SK-N-SH (cell line): ENCODE data around the gene STK4. TPM values are rescaled to one million over a fixed set of nuclear protein-coding genes. Genes with fewer than 3 reads are reported as not detected.

ENCODE experiments used
- CTCF ChIA-PET: fragments of 300-600, 350-600 bp; formaldehyde crosslinking; extraction: SDS; loops from one replicate; lab custom pipeline; 2021; lab: Yijun Ruan, JAX
- POLR2A ChIA-PET: fragments of 350-600 bp; sonication (Branson Sonifier 250); formaldehyde crosslinking; extraction: SDS; loops from one replicate; lab custom pipeline; 2020; ENCODE audit warnings: antibody characterized with exemption, inconsistent platforms; lab: Yijun Ruan, JAX
- DNase-seq: peaks from one replicate; pipeline ENCODE4 v3.0.0; 2012
- H2AFZ ChIP-seq: fragments of 200-600 bp; sonication (generic); 2 replicates; pipeline ENCODE4 v1.8.1; 2016; ENCODE audit warnings: antibody characterized with exemption, mild to moderate bottlenecking, low read depth
- H3F3A ChIP-seq: fragments of 200-600 bp; sonication (generic); replicated peaks from 2 replicates; pipeline ENCODE3; 2016; ENCODE audit warnings: antibody characterized with exemption, mild to moderate bottlenecking; ENCODE audit not compliant: insufficient read depth
- H3K27ac ChIP-seq, 2 experiments: fragments of 200-500 bp in 1 of 2; fragments of 200-600 bp in 1 of 2; sonication (Bioruptor generic) in 1 of 2; sonication (generic), shearing (Covaris generic) in 1 of 2; 2 replicates each; pipeline versions ENCODE4 v1.5.1 to v1.6.1; 2014 to 2016; ENCODE audit warnings: low read depth in 2 of 2, inconsistent platforms in 1 of 2, low read length in 1 of 2, mild to moderate bottlenecking in 1 of 2, mixed read lengths in 1 of 2
- H3K27me3 ChIP-seq: fragments of 200-600 bp; sonication (generic), shearing (Covaris generic); 2 replicates; pipeline ENCODE4 v1.6.1; 2016; ENCODE audit warnings: mixed run types; ENCODE audit not compliant: insufficient read depth
- H3K36me3 ChIP-seq, 2 experiments: fragments of 200-500 bp in 1 of 2; fragments of 200-600 bp in 1 of 2; sonication (Bioruptor generic) in 1 of 2; sonication (generic) in 1 of 2; replicated peaks in 1 of 2; 2 replicates each; pipeline versions ENCODE3 to v1.5.1; 2014 to 2016; ENCODE audit warnings: low read length in 1 of 2, mild to moderate bottlenecking in 1 of 2; ENCODE audit not compliant: insufficient read depth in 2 of 2, control insufficient read depth in 1 of 2
- H3K4me1 ChIP-seq, 2 experiments: fragments of 200-500 bp in 1 of 2; fragments of 200-600 bp in 1 of 2; sonication (Bioruptor generic) in 1 of 2; sonication (generic), shearing (Covaris generic) in 1 of 2; 2 replicates each; pipeline versions ENCODE4 v1.5.1 to v1.6.1; 2014 to 2016; ENCODE audit warnings: low read depth in 1 of 2, low read length in 1 of 2, mixed run types in 1 of 2; ENCODE audit not compliant: insufficient read depth in 2 of 2, control insufficient read depth in 1 of 2
- H3K4me2 ChIP-seq: fragments of 200-600 bp; sonication (generic), shearing (Covaris generic); 2 replicates; pipeline ENCODE4 v1.6.1; 2017; ENCODE audit warnings: mixed run types
- H3K4me3 ChIP-seq, 2 experiments: fragments of 200-500 bp in 1 of 2; fragments of 200-600 bp in 1 of 2; sonication (Bioruptor generic) in 1 of 2; sonication (generic), shearing (Covaris generic) in 1 of 2; 2 replicates each; pipeline versions ENCODE4 v1.5.1 to v1.8.1; 2014 to 2016; ENCODE audit warnings: low read depth in 2 of 2, inconsistent platforms in 1 of 2, low read length in 1 of 2, mild to moderate bottlenecking in 1 of 2, mixed read lengths in 1 of 2, moderate library complexity in 1 of 2
- H3K79me2 ChIP-seq: fragments of 200-600 bp; sonication (generic); 2 replicates; pipeline ENCODE4 v1.8.1; 2017; ENCODE audit warnings: mild to moderate bottlenecking; ENCODE audit not compliant: insufficient read depth
- H3K9ac ChIP-seq: fragments of 200-600 bp; sonication (generic); 2 replicates; pipeline ENCODE4 v1.6.1; 2017; ENCODE audit warnings: mixed run types
- H3K9me2 ChIP-seq: fragments of 200-600 bp; sonication (generic); 2 replicates; pipeline ENCODE4 v1.6.1; 2017; ENCODE audit warnings: mixed run types
- H3K9me3 ChIP-seq: fragments of 200-600 bp; sonication (generic); 2 replicates; pipeline ENCODE4 v1.6.1; 2017; ENCODE audit warnings: mixed run types, mild to moderate bottlenecking, moderate library complexity
- H4K20me1 ChIP-seq: fragments of 200-600 bp; sonication (generic); 2 replicates; pipeline ENCODE4 v1.6.1; 2017; ENCODE audit warnings: mild to moderate bottlenecking, mixed run types; ENCODE audit not compliant: insufficient read depth
- ELF1 ChIP-seq: IDR thresholded peaks from 2 replicates; pipeline ENCODE4 v1.4.0; 2012
- EZH2phosphoT487 ChIP-seq: fragments of 200-600 bp; sonication (generic); IDR thresholded peaks from 2 replicates; pipeline ENCODE4 v1.6.1; 2017; ENCODE audit warnings: low read depth, mixed run types, mild to moderate bottlenecking, antibody characterized with exemption, moderate library complexity, borderline replicate concordance
- FOXJ3 ChIP-seq: sonication (generic); formaldehyde crosslinking; IDR thresholded peaks from 2 replicates; pipeline ENCODE4 v1.5.1; 2020; ENCODE audit warnings: mild to moderate bottlenecking, missing genetic modification reagents
- FOXM1 ChIP-seq: IDR thresholded peaks from 2 replicates; pipeline ENCODE4 v1.4.0; 2012; ENCODE audit warnings: low read depth, mild to moderate bottlenecking
- GABPA ChIP-seq: IDR thresholded peaks from 2 replicates; pipeline ENCODE4 v1.4.0; 2012; ENCODE audit warnings: low read depth, mild to moderate bottlenecking
- IRF3 ChIP-seq: fragments of 150-350 bp; IDR thresholded peaks from 2 replicates; pipeline ENCODE4 v1.6.1; 2016; ENCODE audit warnings: mild to moderate bottlenecking, low read depth, low read length
- MXI1 ChIP-seq: IDR thresholded peaks from 2 replicates; pipeline ENCODE4 v1.6.1; 2012; ENCODE audit warnings: mild to moderate bottlenecking, low read depth, low read length, improper control_type of control experiment
- NRF1 ChIP-seq: IDR thresholded peaks from 2 replicates; pipeline ENCODE4 v1.6.1; 2012; ENCODE audit warnings: low read depth, mild to moderate bottlenecking, low read length
- RCOR1 ChIP-seq: fragments of 150-350 bp; IDR thresholded peaks from 2 replicates; pipeline ENCODE4 v1.6.1; 2017; ENCODE audit warnings: antibody characterized with exemption, low read length
- TAF1 ChIP-seq: IDR thresholded peaks from 2 replicates; pipeline ENCODE4 v1.6.1; 2012; ENCODE audit warnings: low read depth, mild to moderate bottlenecking, low read length, moderate library complexity, borderline replicate concordance
- TEAD4 ChIP-seq: IDR thresholded peaks from 2 replicates; pipeline ENCODE4 v1.4.0; 2012; ENCODE audit warnings: mild to moderate bottlenecking, borderline replicate concordance; ENCODE audit not compliant: insufficient read depth
- WGBS: methylation state at CpG from one replicate; pipeline ENCODE4 v1.1.6; 2017; ENCODE audit warnings: low lambda C conversion rate; 5-methylcytosine and 5-hydroxymethylcytosine counted together
- polyA plus RNA-seq, 3 experiments: library from polyadenylated mRNA; depleted of rRNA; stranded (reverse); fragments of >200 nt; gene quantifications; 2 replicates each; pipeline ENCODE4 v1.2.3, GENCODE V29; 2012
- TF ChIP-seq, protein P1 (sequence below): fragments of 150-350 bp; IDR thresholded peaks from 2 replicates; pipeline ENCODE4 v1.6.1; 2017; ENCODE audit warnings: antibody characterized with exemption, low read length, low read depth, borderline replicate concordance
- TF ChIP-seq, protein P2 (sequence below): IDR thresholded peaks from 2 replicates; pipeline ENCODE4 v1.4.0; 2012; ENCODE audit warnings: low read depth, borderline replicate concordance

The STK4 gene
- polyA plus RNA-seq, 1 of the 3 experiments (the other 2 are of a cell fraction), result 11.4 TPM

- POLR2A ChIA-PET, result no interaction called here
- CTCF ChIA-PET, result interaction anchor here (1.0 to 1.9 kb wide), 3 partner anchors 44 to 128 kb away, joined by 3 to 6 read pairs (median 4); no protein-coding TSS in a partner anchor
- DNase-seq, result no peak
- Histone ChIP-seq H2AFZ (no peak overlapping the region), H3K79me2 (peaks cover 54% of the 10 kb centered on the region), H3K27me3 (no peaks in the 10 kb centered on the region), H3F3A (peaks cover 3% of the 10 kb centered on the region), H3K36me3 (peaks cover 4 to 5% of the 10 kb centered on the region in 2 experiments), H4K20me1 (peaks cover 14% of the 10 kb centered on the region; the same call in 1 of the 2 replicates), H3K9me2 (no peaks in the 10 kb centered on the region), H3K4me1 (peaks cover 17 to 20% of the 10 kb centered on the region in 2 experiments; a peak in 3 of 4 replicates), H3K9me3 (no peaks in the 10 kb centered on the region), H3K4me3 (peak overlapping the region; percentile 66 to 97), H3K4me2 (peak overlapping the region; percentile 84), H3K27ac (peak overlapping the region in 1 of 2 experiments; percentile 47; a peak in 2 of 4 replicates), H3K9ac (peak overlapping the region; percentile 84)
- TF ChIP-seq TAF1, result no peak
- no peak for TF ChIP-seq RCOR1
- TF ChIP-seq, protein P1, sequence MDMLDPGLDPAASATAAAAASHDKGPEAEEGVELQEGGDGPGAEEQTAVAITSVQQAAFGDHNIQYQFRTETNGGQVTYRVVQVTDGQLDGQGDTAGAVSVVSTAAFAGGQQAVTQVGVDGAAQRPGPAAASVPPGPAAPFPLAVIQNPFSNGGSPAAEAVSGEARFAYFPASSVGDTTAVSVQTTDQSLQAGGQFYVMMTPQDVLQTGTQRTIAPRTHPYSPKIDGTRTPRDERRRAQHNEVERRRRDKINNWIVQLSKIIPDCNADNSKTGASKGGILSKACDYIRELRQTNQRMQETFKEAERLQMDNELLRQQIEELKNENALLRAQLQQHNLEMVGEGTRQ, result no peak
- TF ChIP-seq GABPA, result no peak
- no peak for TF ChIP-seq TEAD4
- no peak for TF ChIP-seq NRF1
- TF ChIP-seq ELF1, result no peak
- no peak for TF ChIP-seq FOXM1
- no peak for TF ChIP-seq IRF3
- no peak for TF ChIP-seq EZH2phosphoT487
- no peak for TF ChIP-seq FOXJ3 (CRISPR knock-in tag)
- TF ChIP-seq, protein P2, sequence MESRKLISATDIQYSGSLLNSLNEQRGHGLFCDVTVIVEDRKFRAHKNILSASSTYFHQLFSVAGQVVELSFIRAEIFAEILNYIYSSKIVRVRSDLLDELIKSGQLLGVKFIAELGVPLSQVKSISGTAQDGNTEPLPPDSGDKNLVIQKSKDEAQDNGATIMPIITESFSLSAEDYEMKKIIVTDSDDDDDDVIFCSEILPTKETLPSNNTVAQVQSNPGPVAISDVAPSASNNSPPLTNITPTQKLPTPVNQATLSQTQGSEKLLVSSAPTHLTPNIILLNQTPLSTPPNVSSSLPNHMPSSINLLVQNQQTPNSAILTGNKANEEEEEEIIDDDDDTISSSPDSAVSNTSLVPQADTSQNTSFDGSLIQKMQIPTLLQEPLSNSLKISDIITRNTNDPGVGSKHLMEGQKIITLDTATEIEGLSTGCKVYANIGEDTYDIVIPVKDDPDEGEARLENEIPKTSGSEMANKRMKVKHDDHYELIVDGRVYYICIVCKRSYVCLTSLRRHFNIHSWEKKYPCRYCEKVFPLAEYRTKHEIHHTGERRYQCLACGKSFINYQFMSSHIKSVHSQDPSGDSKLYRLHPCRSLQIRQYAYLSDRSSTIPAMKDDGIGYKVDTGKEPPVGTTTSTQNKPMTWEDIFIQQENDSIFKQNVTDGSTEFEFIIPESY, result no peak
- TF ChIP-seq MXI1, result no peak; the same call in 1 of the 2 replicates
- 9% methylated on average over 5 of the region's 5 CpGs for WGBS
Observed at GRCh38 chr20:44967207-44967807, 995 bp downstream of the STK4 start.
